Camera-type eye (tissue), 1 donor: Measurements from ENCODE around the gene NPY5R. TPM values are rescaled to one million over a fixed set of nuclear protein-coding genes. Genes with fewer than 3 reads are reported as not detected.

Experiments used
- total RNA-seq: library from RNA; depleted of rRNA; stranded (reverse); fragments of >200 nt; gene quantifications from one replicate; pipeline ENCODE4 v1.2.3, GENCODE V29; 2014

NPY5R gene
- total RNA-seq, result 1.4 TPM

DNA sequence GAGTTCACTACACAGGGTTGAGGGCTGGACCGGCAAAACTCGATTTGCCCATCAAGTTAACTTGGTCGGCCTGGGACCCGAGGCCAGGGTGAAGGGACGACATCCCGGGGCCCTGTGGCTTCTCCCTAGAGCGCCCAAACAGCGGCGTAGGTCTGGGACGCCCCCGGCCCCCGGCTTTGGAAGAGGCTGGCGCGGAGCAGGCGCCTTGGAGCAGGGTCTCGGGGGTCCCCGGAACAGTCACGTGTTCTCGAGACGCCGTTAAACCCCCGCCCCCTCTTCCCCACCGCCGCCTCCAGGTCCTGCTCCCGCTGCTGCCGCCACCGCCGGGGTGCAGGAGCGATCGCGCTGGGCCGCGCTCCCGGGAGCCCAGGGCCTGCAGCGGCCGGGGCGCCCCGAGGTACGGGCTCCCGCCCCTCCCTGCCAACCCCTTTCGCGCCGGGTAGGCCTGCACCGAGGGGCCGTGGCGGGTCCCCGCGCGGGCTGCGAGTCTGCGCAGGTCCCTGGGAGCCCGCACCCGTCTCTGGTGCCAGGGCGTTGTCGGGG is at the start of gene NPY5R:
Gene NPY5R (plus strand): TSS at position 289 of the 543 bp plus-strand sequence. CDS start 6,382 bp downstream, outside the sequence.

DNA sequence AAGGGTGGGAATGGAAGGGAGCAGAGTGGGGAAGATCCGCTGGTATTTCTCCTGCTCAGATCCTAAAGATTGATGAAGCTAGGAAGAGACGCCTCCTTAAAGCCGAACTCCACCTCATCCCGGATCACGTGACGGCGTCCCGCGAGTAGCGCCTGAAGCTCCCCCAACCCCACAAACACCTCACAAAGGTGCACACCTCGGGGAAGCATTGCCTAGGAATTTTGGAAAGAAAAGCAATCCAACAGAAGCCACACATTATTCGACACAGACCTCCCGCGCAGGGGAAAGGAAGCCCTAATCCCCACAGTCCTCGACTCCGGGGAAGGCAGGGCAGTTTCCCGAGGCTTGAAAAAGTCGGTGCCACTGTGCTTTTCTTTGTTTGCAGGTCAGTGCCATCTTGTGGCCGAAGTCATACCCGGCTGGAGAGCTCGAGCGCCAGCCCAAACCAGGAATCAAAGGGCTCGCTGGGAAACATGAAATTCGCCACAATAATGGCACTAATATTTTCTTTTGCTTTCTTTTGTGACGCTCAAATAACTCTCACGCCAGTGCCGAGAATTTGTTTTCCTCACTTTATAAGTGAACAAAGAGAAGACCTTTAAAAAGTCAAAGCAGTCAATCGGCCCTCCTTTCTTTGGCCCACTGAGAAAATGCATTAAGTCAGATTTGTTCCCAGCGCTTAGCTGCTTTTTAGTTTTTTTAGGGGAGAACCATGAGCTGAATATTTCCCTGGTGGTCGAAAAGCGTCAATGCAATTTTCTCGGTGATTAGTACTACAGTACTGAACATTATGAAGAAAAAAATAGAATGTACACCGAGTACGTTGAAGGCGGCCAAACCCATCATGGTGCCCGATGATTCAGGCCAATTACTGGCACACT is 10.9 kb upstream of the NPY5R start, which contains the start of gene NPY1R:
Gene NPY1R (minus strand): TSS at position 71 of the 881 bp plus-strand sequence. CDS start 6,042 bp downstream, outside the sequence.

Other genes starting within 250 kb of the NPY5R start
- gene NAF1, start 177.0 kb upstream of the NPY5R start, total RNA-seq, result 36.0 TPM
- 12.4 TPM for gene NPY1R, start 11.3 kb upstream of the NPY5R start, total RNA-seq
- 0.33 TPM for gene TKTL2, start 129.9 kb downstream of the NPY5R start, total RNA-seq
- gene TMA16, start 150.8 kb downstream of the NPY5R start, total RNA-seq, result 46.5 TPM